K562 (cell line): Measurements from ENCODE around the gene LMAN2. TPM values are rescaled to one million over a fixed set of nuclear protein-coding genes. Genes with fewer than 3 reads are reported as not detected.

Source experiments
- CEBPB ChIP-seq: fragments of 450-650 bp; IDR thresholded peaks from 2 replicates; pipeline ENCODE4 v1.6.1; 2016; ENCODE audit warnings: missing genetic modification characterization, missing compliant biosample characterization
- FUS ChIP-seq: fragments of 200-400 bp; formaldehyde crosslinking; optimal IDR thresholded peaks from 2 replicates; pipeline ENCODE3; 2017; ENCODE audit warnings: low read depth, low read length
- GTF3C2 ChIP-seq: IDR thresholded peaks from 3 replicates; pipeline ENCODE4 v1.6.1; 2011; ENCODE audit warnings: borderline replicate concordance, mild to moderate bottlenecking, moderate library complexity; ENCODE audit not compliant: insufficient read length; ENCODE audit errors: extremely low read depth
- HMG20A ChIP-seq: fragments of 450-650 bp; formaldehyde crosslinking; conservative IDR thresholded peaks from 2 replicates; pipeline ENCODE4 v1.4.0; 2020; ENCODE audit warnings: mild to moderate bottlenecking, mixed read lengths
- MLLT1 ChIP-seq, 2 experiments: fragments of 450-650 bp; IDR thresholded peaks; 2 replicates each; pipeline ENCODE4 v1.6.1; 2016
- MTA3 ChIP-seq: fragments of 450-650 bp; formaldehyde crosslinking; IDR thresholded peaks from 2 replicates; pipeline ENCODE4 v1.6.1; 2017; ENCODE audit warnings: mild to moderate bottlenecking, borderline replicate concordance
- MYBL2 ChIP-seq, 2 experiments: fragments of 450-650 bp in 1 of 2; sonication (generic) in 1 of 2; formaldehyde crosslinking in 1 of 2; IDR thresholded peaks; 2 replicates each; pipeline versions ENCODE4 v1.6.1 to v1.8.1; 2017 to 2022; ENCODE audit warnings: borderline replicate concordance in 1 of 2, inconsistent platforms in 1 of 2, low read depth in 1 of 2, mild to moderate bottlenecking in 1 of 2, missing genetic modification reagents in 1 of 2, moderate library complexity in 1 of 2
- NCOA2 ChIP-seq, 2 experiments: fragments of 450-650 bp; IDR thresholded peaks; 2 replicates each; pipeline ENCODE4 v1.6.1; 2018; ENCODE audit warnings: mild to moderate bottlenecking in 2 of 2, moderate library complexity in 1 of 2; ENCODE audit not compliant: partially characterized antibody in 2 of 2
- NKRF ChIP-seq: fragments of 450-650 bp; IDR thresholded peaks from 2 replicates; pipeline ENCODE4 v1.6.1; 2016; ENCODE audit warnings: borderline replicate concordance
- POU5F1 ChIP-seq: fragments of 150-350 bp; IDR thresholded peaks from 2 replicates; pipeline ENCODE4 v1.6.1; 2014; ENCODE audit warnings: borderline replicate concordance, low read length, low read depth, mild to moderate bottlenecking; ENCODE audit not compliant: partially characterized antibody
- RHOXF2B ChIP-seq: fragments of 250-450 bp; sonication (Bioruptor Pico); conservative IDR thresholded peaks from 2 replicates; pipeline ENCODE4 v1.5.1; 2021
- ZNF311 ChIP-seq: fragments of 250-450 bp; sonication (Bioruptor Pico); IDR thresholded peaks from 2 replicates; pipeline ENCODE4 v1.4.0; 2020; ENCODE audit warnings: mild to moderate bottlenecking, moderate library complexity
- ZNF518B ChIP-seq: fragments of 250-450 bp; sonication (Bioruptor Pico); IDR thresholded peaks from 2 replicates; pipeline ENCODE4 v1.5.0; 2021; ENCODE audit warnings: mild to moderate bottlenecking, moderate library complexity
- ZNF764 ChIP-seq: fragments of 250-450 bp; sonication (Bioruptor Pico); IDR thresholded peaks from 2 replicates; pipeline ENCODE4 v1.4.0; 2020; ENCODE audit warnings: low read depth, mild to moderate bottlenecking, moderate library complexity
- ZNF778 ChIP-seq: fragments of 450-650 bp; formaldehyde crosslinking; IDR thresholded peaks from 2 replicates; pipeline ENCODE4 v1.4.0; 2020; ENCODE audit warnings: mild to moderate bottlenecking, moderate library complexity
- polyA plus RNA-seq, 8 experiments: library from polyadenylated mRNA; depleted of rRNA in 4 of 8; stranded (reverse) in 5 of 8; unstranded in 3 of 8; fragments of >200 nt; fragmentation: Nextera tagmentation in 2 of 8; fragmentation: Illumina TruSeq in 1 of 8; extraction: Ambion mirVana in 2 of 8; extraction: Trizol in 1 of 8; gene quantifications; 2 replicates each; pipeline versions ENCODE4 v1.2.1 to v1.2.3, GENCODE V29; 2011 to 2014; ENCODE audit warnings: inconsistent platforms in 1 of 8, missing spikeins in 1 of 8
- total RNA-seq, 7 experiments: library from RNA; depleted of rRNA in 6 of 7; stranded (reverse); fragments of >200 nt in 6 of 7; fragmentation: Illumina TruSeq in 2 of 7; extraction: Trizol in 2 of 7; gene quantifications; 2 replicates each; pipeline versions ENCODE4 v1.2.1 to v1.2.3, GENCODE V29; 2011 to 2021; ENCODE audit warnings: low replicate concordance in 1 of 7

Gene LMAN2
- total and polyA plus RNA-seq, 9 of the 15 experiments (the other 6 are each of a cell fraction or from before 2014, with no cell fraction given) = 2.7 to 254 (median 136) TPM

GRCh38 chr5:177366528-177367322 lies 15.3 kb upstream of the LMAN2 start (continued):
- TF ChIP-seq MLLT1 (IDR thresholded peaks at IDR 0.05) (peak in 1 of 2 experiments; percentile 99; a peak in 2 of 4 replicates), MYBL2 (IDR thresholded peaks at IDR 0.05; ENCODE audit: low read depth) (no peak), MYBL2 (CRISPR knock-in tag; IDR thresholded peaks at IDR 0.05; ENCODE audit: borderline replicate concordance) (no peak), NCOA2 (IDR thresholded peaks at IDR 0.05; ENCODE audit: partially characterized antibody in 2 of 2) (no peak), ZNF764 (CRISPR knock-in tag) (no peak), NKRF (no peak), FUS (no peak), ZNF518B (CRISPR knock-in tag) (no peak), HMG20A (no peak), MTA3 (no peak), ZNF778 (CRISPR knock-in tag) (no peak), ZNF311 (CRISPR knock-in tag) (no peak), CEBPB (no peak), RHOXF2B (CRISPR knock-in tag) (no peak), GTF3C2 (no peak), POU5F1 (no peak)
